Stimulated activated CD4-positive, alpha-beta T cell treated with anti-CD3 and anti-CD28 coated beads, Interleukin-2, amount 100 ng/mL, for 24 hours (primary cell): Measurements from ENCODE around the gene STAU1.
"Not testable (repeated sequence)": the region's sequence is repeated elsewhere in the genome, so short reads cannot be mapped to it uniquely, and the experiment has no call there.

ENCODE experiments used
- DNase-seq, 2 donors: peaks; one replicate each; pipeline ENCODE4 v3.0.0-alpha.2; 2020

STAU1 gene

GRCh38 chr20:49112596-49113274 is 75.4 kb downstream of the STAU1 start:
- DNase-seq, result no peak

- DNase-seq, result no peak
Observed at GRCh38 chr20:49110767-49111694, 77.1 kb downstream of the STAU1 start.

- DNase-seq, result no peak
Observed at GRCh38 chr20:49106328-49106727, 81.8 kb downstream of the STAU1 start.

- DNase-seq, result not testable (repeated sequence)
Observed at GRCh38 chr20:49104979-49105547, 83.1 kb downstream of the STAU1 start.

- DNase-seq, result no peak
Observed at GRCh38 chr20:49104365-49104648, 83.8 kb downstream of the STAU1 start.

GRCh38 chr20:49103647-49104364 is 84.3 kb downstream of the STAU1 start:
- no peak for DNase-seq

GRCh38 chr20:49103019-49103418 is 85.1 kb downstream of the STAU1 start:
- DNase-seq, result no peak

GRCh38 chr20:49100972-49101371 is 87.2 kb downstream of the STAU1 start:
- DNase-seq, result no peak

- not testable (repeated sequence) for DNase-seq
Observed at GRCh38 chr20:49100292-49100691, 87.8 kb downstream of the STAU1 start.

GRCh38 chr20:49099011-49099410 is 89.1 kb downstream of the STAU1 start:
- no peak for DNase-seq

- DNase-seq, result no peak
Observed at GRCh38 chr20:49098136-49098535, 90.0 kb downstream of the STAU1 start.

GRCh38 chr20:49097159-49097558 is 91.0 kb downstream of the STAU1 start:
- DNase-seq, result no peak

GRCh38 chr20:49096203-49096730 is 91.9 kb downstream of the STAU1 start:
- no peak for DNase-seq

- no peak for DNase-seq
Observed at GRCh38 chr20:49091762-49092161, 96.4 kb downstream of the STAU1 start.

GRCh38 chr20:49091104-49091503 is 97.0 kb downstream of the STAU1 start:
- DNase-seq, result no peak

GRCh38 chr20:49082295-49082694 is 105.8 kb downstream of the STAU1 start:
- not testable (repeated sequence) for DNase-seq

GRCh38 chr20:49078310-49078709 is 109.8 kb downstream of the STAU1 start:
- DNase-seq, result no peak

- DNase-seq, result no peak
Observed at GRCh38 chr20:49074521-49074920, 113.6 kb downstream of the STAU1 start.
